ENCODE data around the gene UBL4A. TPM values are rescaled to one million over a fixed set of nuclear protein-coding genes. Genes with fewer than 3 reads are reported as not detected.

Gene UBL4A
- total and polyA plus RNA-seq, 2 of the 13 experiments (the other 11 are each of a cell fraction or from before 2014, with no cell fraction given): 16.8 to 25.5 TPM

- TF ChIP-seq ZFP36L1 (CRISPR knock-in tag; IDR thresholded peaks at IDR 0.05) (0 out of 2 replicates have a peak, but pooled peaks have one; percentile 39), SMAD3 (CRISPR knock-in tag; IDR thresholded peaks at IDR 0.05) (0 out of 2 replicates have a peak, but pooled peaks have one; percentile 15), PPARG (CRISPR knock-in tag; conservative IDR thresholded peaks at IDR 0.05) (peak; percentile 55; the same call in 1 of the 2 replicates), SOX13 (IDR thresholded peaks at IDR 0.05) (no peak), SOX13 (CRISPR knock-in tag; conservative IDR thresholded peaks at IDR 0.05 in 1 of 2, IDR thresholded peaks at IDR 0.05 in 1 of 2) (peak in 1 of 2 experiments; percentile 64; a peak in 2 of 4 replicates), FOXP4 (CRISPR knock-in tag; IDR thresholded peaks at IDR 0.05) (no peak; the same call in 1 of the 2 replicates), TGIF2 (CRISPR knock-in tag; IDR thresholded peaks at IDR 0.05) (peak; percentile 47; the same call in 1 of the 2 replicates)
Measured at GRCh38 chrX:154517101-154517781, 30.8 kb upstream of the UBL4A start (continued).

- Histone ChIP-seq H3K9me3 (ENCODE audit: low read length) (no peaks in the 10 kb centered on the region), H3K27me3 (ENCODE audit: control insufficient read depth in 1 of 2, insufficient read depth in 2 of 2, low read length in 2 of 2) (no peaks in the 10 kb centered on the region), H3K79me2 (ENCODE audit: insufficient read depth, low read length) (no peaks in the 10 kb centered on the region), H4K20me1 (ENCODE audit: insufficient read depth, low read length) (no peaks in the 10 kb centered on the region), H3K4me2 (ENCODE audit: low read depth, low read length) (peak overlapping the region; percentile 91), H3K27ac (ENCODE audit: extremely low read length, insufficient read depth, low read length) (peak overlapping the region; percentile 86), H3K36me3 (replicated peaks in 1 of 2; ENCODE audit: control insufficient read depth in 1 of 2, insufficient read depth in 2 of 2, low read length in 2 of 2) (no peaks in the 10 kb centered on the region), H3K9ac (ENCODE audit: insufficient read depth, low read depth, low read length) (peak overlapping the region; percentile 80), H3K4me1 (ENCODE audit: insufficient read depth, low read length) (peaks cover 25% of the 10 kb centered on the region), H3K4me3 (replicated peaks in 1 of 3; ENCODE audit: insufficient read depth in 1 of 3, low read depth in 2 of 3, low read length in 3 of 3) (peak overlapping the region; percentile 55 to 73 (median 60); a peak in 5 of 6 replicates), H2AFZ (ENCODE audit: low read length) (no peak overlapping the region)
- BruUV-seq (replicated peaks): TSS peak; percentile 95
- DNase-seq (ENCODE audit: low spot score) (no peak), FAIRE-seq (peak; percentile 60), ATAC-seq (peak; percentile 10)
- POLR2A ChIA-PET: interaction anchor here (1.2 to 3.9 kb wide), 11 partner anchors 11 to 143 kb away, joined by 3 to 34 read pairs (median 8); partner anchors contain the start of genes LAGE3, RPL10, SLC10A3 and TAFAZZIN
- in situ Hi-C loops (cut with HindIII; ENCODE audit: extremely low pct_ligation_motif_present, low pct_unique_long_range_greater_than_20kb): loop anchor here (5.0 kb wide), 1 partner anchor 34 kb away; no protein-coding TSS in a partner anchor
- intact Hi-C loops (cut with micrococcal nuclease; ENCODE audit: unreplicated experiment): no loop called here
- CTCF ChIA-PET (ENCODE audit: low intra/inter-chr PET ratio, low total read pairs): no interaction called here
- 0% methylated on average over 3 of the region's 19 CpGs for WGBS (ENCODE audit: low lambda C conversion rate)
- 0 out of 2 replicates have a peak, but pooled peaks have one; percentile 23 for TF ChIP-seq AHDC1 (CRISPR knock-in tag; IDR thresholded peaks at IDR 0.05; ENCODE audit: borderline replicate concordance)
- TF ChIP-seq HDAC2 (CRISPR knock-in tag; IDR thresholded peaks at IDR 0.05): 0 out of 2 replicates have a peak, but pooled peaks have one; percentile 7
- TF ChIP-seq SMAD1 (CRISPR knock-in tag; IDR thresholded peaks at IDR 0.05; ENCODE audit: borderline replicate concordance, low read depth): no peak
- peak; percentile 53; the same call in 1 of the 2 replicates for TF ChIP-seq ZFP82 (CRISPR knock-in tag; IDR thresholded peaks at IDR 0.05; ENCODE audit: borderline replicate concordance)
- TF ChIP-seq ONECUT2 (CRISPR knock-in tag; IDR thresholded peaks at IDR 0.05): no peak
- TF ChIP-seq RAD51 (IDR thresholded peaks at IDR 0.05; ENCODE audit: borderline replicate concordance): peak; percentile 88
- TF ChIP-seq ZNF670 (CRISPR knock-in tag; IDR thresholded peaks at IDR 0.05; ENCODE audit: borderline replicate concordance): 0 out of 2 replicates have a peak, but pooled peaks have one; percentile 56
- TF ChIP-seq TEAD2 (CRISPR knock-in tag; IDR thresholded peaks at IDR 0.05): no peak
Measured at GRCh38 chrX:154516656-154517100, 30.3 kb upstream of the UBL4A start.
